Uterus (tissue), 2 donors: ENCODE measurements around the gene BCR.
"Not testable (repeated sequence)": the region's sequence is repeated elsewhere in the genome, so short reads cannot be mapped to it uniquely, and the experiment has no call there.

Experiments used
- CTCF ChIP-seq, 4 experiments: fragments of 200-600 bp in 2 of 4; fragments of 450-650 bp in 2 of 4; sonication (generic) in 2 of 4; IDR thresholded peaks; one replicate each; pipeline ENCODE4 v1.5.1; 2016 to 2019; ENCODE audit warnings: antibody characterized with exemption in 4 of 4, mild to moderate bottlenecking in 2 of 4, moderate library complexity in 1 of 4
- POLR2A ChIP-seq, 2 donors: fragments of 450-650 bp; IDR thresholded peaks; one replicate each; pipeline ENCODE4 v1.6.1; 2016; ENCODE audit warnings: antibody characterized with exemption in 2 of 2, mild to moderate bottlenecking in 1 of 2, moderate library complexity in 1 of 2

- TF ChIP-seq CTCF, POLR2A (IDR thresholded peaks at IDR 0.05): not testable (repeated sequence)
These were observed 161.8 kb downstream of the BCR start for GRCh38 chr22:23341942-23342695.
